DND-41 (cell line): ENCODE results near the gene UBE2A.

Source experiments
- ATAC-seq: fragments of 200-7000 bp; cut with Tn5 transposase; 3 replicates; pipeline ENCODE4 v1.9.1; 2021; ENCODE audit warnings: low read depth; ENCODE audit not compliant: insufficient read depth
- DNase-seq: peaks from one replicate; pipeline ENCODE4 v3.0.0-alpha.2; 2020
- H2AFZ ChIP-seq: 2 replicates; pipeline ENCODE4 v1.6.0; 2012; ENCODE audit warnings: low read depth, low read length
- H3K27ac ChIP-seq: 2 replicates; pipeline ENCODE4 v1.5.1; 2012; ENCODE audit warnings: low read length, inconsistent platforms
- H3K27me3 ChIP-seq: fragments of 200-600 bp; sonication (generic); 2 replicates; pipeline ENCODE4 v1.6.0; 2012; ENCODE audit warnings: low read length, mild to moderate bottlenecking, inconsistent platforms; ENCODE audit not compliant: insufficient read depth, poor library complexity
- H3K36me3 ChIP-seq: 2 replicates; pipeline ENCODE4 v1.5.1; 2012; ENCODE audit warnings: low read length, inconsistent platforms; ENCODE audit not compliant: insufficient read depth
- H3K4me1 ChIP-seq: 2 replicates; pipeline ENCODE4 v1.5.1; 2012; ENCODE audit warnings: mild to moderate bottlenecking, low read length; ENCODE audit not compliant: insufficient read depth
- H3K4me2 ChIP-seq: 2 replicates; pipeline ENCODE4 v1.6.0; 2012; ENCODE audit warnings: mild to moderate bottlenecking, moderate library complexity, low read length, inconsistent platforms; ENCODE audit not compliant: insufficient read depth
- H3K4me3 ChIP-seq, 2 experiments: fragments of 200-600 bp in 1 of 2; shearing (Covaris generic) in 1 of 2; 2 replicates each; pipeline ENCODE4 v1.5.1; 2012 to 2016; ENCODE audit warnings: inconsistent platforms in 2 of 2, low read length in 2 of 2, mild to moderate bottlenecking in 2 of 2, low read depth in 1 of 2, moderate library complexity in 1 of 2
- H3K79me2 ChIP-seq: 2 replicates; pipeline ENCODE4 v1.6.0; 2012; ENCODE audit warnings: low read length, inconsistent platforms; ENCODE audit not compliant: insufficient read depth
- H3K9ac ChIP-seq: 2 replicates; pipeline ENCODE4 v1.6.0; 2012; ENCODE audit warnings: low read depth, mild to moderate bottlenecking, inconsistent platforms, low read length, moderate library complexity
- H3K9me3 ChIP-seq: 2 replicates; pipeline ENCODE4 v1.5.1; 2012; ENCODE audit warnings: low read length, moderate library complexity, mild to moderate bottlenecking, inconsistent platforms; ENCODE audit not compliant: insufficient read depth, severe bottlenecking
- H4K20me1 ChIP-seq: 2 replicates; pipeline ENCODE4 v1.6.0; 2012; ENCODE audit warnings: low read length; ENCODE audit not compliant: insufficient read depth
- EZH2 ChIP-seq: IDR thresholded peaks from 3 replicates; pipeline ENCODE4 v1.6.1; 2012; ENCODE audit warnings: borderline replicate concordance, low read depth, mild to moderate bottlenecking, moderate library complexity, low read length, inconsistent platforms; ENCODE audit not compliant: severe bottlenecking
- TF ChIP-seq, protein P1 (sequence below): IDR thresholded peaks from 2 replicates; pipeline ENCODE4 v1.5.1; 2012; ENCODE audit warnings: borderline replicate concordance, low read length, moderate library complexity, mild to moderate bottlenecking; ENCODE audit not compliant: poor library complexity, severe bottlenecking; ENCODE audit errors: extremely low read depth

UBE2A gene

DNA sequence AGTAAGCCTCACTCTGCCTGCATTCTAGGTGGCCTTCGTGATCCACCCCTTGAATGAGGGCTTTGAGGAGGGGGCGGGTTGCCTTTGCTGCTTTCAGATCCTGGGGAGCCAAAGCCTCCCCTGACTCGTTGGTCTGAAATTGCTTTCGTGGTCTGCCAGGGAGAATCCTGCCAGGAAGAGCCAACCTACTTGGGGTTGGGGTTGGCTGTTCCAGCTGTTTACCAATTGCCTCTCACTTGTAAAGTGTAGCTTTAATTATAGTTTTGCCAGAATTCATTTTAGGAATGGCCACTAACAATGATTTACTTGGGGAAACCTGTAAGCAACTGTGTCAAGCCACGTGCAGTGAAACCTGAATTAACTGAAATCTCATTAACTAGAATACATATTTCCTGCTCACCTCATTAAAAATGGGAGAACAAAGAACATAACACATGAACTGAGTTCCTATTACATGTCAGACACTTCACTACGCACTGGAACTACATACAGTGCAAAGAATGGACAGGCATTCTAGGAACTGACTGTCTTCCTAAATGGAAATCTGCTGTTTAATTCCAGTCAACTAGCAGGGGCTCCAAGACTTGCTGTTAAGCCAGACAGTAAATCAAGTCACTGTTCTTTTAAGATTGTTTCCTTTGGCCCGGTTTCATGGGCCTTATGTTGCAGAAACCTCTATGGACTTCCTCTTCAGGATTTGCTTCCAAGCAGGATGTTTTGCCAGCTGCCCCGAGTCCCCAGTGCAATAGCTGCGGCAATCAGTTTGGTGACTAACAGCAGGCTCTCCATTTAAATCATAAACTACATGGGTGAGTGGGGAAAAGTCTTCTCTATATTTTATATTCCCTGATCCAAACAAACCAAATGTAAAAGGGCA, 48.2 kb downstream of the UBE2A start:
- no peak overlapping the region for H3K9ac ChIP-seq
- ATAC-seq, result no peak
- H3K36me3 ChIP-seq, result peaks cover 67% of the 10 kb centered on the region
- H4K20me1 ChIP-seq, result no peaks in the 10 kb centered on the region
- no peak overlapping the region for H3K4me2 ChIP-seq
- no peaks in the 10 kb centered on the region for H3K9me3 ChIP-seq
- no peak overlapping the region for H3K4me3 ChIP-seq
- H3K79me2 ChIP-seq, result no peaks in the 10 kb centered on the region
- H2AFZ ChIP-seq, result no peak overlapping the region
- TF ChIP-seq, protein P1, sequence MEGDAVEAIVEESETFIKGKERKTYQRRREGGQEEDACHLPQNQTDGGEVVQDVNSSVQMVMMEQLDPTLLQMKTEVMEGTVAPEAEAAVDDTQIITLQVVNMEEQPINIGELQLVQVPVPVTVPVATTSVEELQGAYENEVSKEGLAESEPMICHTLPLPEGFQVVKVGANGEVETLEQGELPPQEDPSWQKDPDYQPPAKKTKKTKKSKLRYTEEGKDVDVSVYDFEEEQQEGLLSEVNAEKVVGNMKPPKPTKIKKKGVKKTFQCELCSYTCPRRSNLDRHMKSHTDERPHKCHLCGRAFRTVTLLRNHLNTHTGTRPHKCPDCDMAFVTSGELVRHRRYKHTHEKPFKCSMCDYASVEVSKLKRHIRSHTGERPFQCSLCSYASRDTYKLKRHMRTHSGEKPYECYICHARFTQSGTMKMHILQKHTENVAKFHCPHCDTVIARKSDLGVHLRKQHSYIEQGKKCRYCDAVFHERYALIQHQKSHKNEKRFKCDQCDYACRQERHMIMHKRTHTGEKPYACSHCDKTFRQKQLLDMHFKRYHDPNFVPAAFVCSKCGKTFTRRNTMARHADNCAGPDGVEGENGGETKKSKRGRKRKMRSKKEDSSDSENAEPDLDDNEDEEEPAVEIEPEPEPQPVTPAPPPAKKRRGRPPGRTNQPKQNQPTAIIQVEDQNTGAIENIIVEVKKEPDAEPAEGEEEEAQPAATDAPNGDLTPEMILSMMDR, result no peak
- TF ChIP-seq EZH2, result no peak
- no peak overlapping the region for H3K27ac ChIP-seq
- H3K4me1 ChIP-seq, result no peaks in the 10 kb centered on the region
- no peaks in the 10 kb centered on the region for H3K27me3 ChIP-seq
- DNase-seq, result no peak

DNA sequence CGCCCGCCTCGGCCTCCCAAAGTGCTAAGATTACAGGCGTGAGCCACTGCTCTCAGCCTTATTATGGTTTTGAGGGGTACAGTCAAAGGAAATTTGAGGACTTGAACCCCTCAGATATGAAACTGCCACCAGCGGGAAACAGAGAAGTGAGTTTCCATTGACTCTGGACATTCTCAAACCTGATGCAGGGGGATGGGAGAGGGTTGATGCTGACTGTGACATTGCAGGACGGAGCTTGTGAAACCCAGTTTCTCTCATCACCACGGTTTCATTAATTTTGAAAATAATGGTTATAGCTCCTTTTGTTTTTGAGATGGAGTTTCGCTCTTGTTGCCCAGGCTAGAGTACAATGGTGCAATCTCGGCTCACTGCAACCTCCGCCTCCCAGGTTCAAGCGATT, 50.1 kb downstream of the UBE2A start:
- H3K27me3 ChIP-seq, result no peaks in the 10 kb centered on the region
- no peak overlapping the region for H3K4me3 ChIP-seq
- H2AFZ ChIP-seq, result no peak overlapping the region
- peaks cover 68% of the 10 kb centered on the region for H3K36me3 ChIP-seq
- TF ChIP-seq, protein P1, result no peak
- no peak for TF ChIP-seq EZH2
- H3K4me2 ChIP-seq, result no peak overlapping the region
- no peak overlapping the region for H3K27ac ChIP-seq
- no peaks in the 10 kb centered on the region for H3K79me2 ChIP-seq
- H3K9ac ChIP-seq, result no peak overlapping the region
- no peak for ATAC-seq
- H4K20me1 ChIP-seq, result no peaks in the 10 kb centered on the region
- no peaks in the 10 kb centered on the region for H3K4me1 ChIP-seq
- DNase-seq, result no peak
- no peaks in the 10 kb centered on the region for H3K9me3 ChIP-seq

DNA sequence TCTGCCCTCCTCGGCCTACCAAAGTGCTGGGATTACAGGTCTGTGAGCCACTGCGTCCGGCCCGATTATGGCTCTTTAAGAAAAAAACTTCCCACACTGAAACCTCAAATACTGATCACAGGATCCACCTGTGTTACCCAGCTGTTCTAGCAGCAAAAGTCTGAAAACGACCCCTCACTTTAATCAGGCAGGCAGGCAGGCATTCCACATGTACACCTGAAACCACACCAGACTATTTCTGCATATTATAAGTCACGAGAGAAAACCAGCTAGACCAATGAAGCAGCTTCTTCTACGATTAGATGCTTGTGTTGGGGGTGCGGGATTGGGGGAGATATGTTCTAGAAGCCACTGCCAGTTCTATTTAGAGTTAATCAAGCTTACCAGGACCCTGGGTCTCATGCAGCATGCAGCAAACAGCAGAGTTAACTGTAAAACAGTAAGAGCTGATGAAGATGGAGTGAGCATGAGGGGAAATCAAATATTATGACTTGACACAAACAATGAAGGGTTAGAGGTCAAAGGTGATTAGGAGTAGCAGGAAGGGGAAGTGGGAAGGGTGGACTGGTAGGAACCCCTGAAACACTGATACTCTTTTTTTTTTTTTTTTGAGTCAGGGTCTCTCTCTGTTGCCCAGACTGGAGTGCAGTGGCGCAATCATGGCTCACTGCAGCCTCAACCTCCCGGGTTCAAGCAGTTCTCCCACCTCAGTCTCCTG, 50.7 kb downstream of the UBE2A start:
- Histone ChIP-seq H3K9ac (no peak overlapping the region), H3K79me2 (no peaks in the 10 kb centered on the region), H3K4me1 (no peaks in the 10 kb centered on the region), H3K27ac (no peak overlapping the region), H4K20me1 (no peaks in the 10 kb centered on the region), H2AFZ (no peak overlapping the region), H3K9me3 (no peaks in the 10 kb centered on the region), H3K36me3 (peaks cover 72% of the 10 kb centered on the region), H3K27me3 (no peaks in the 10 kb centered on the region), H3K4me2 (no peak overlapping the region), H3K4me3 (no peak overlapping the region)
- TF ChIP-seq, protein P1, result no peak
- TF ChIP-seq EZH2, result no peak
- ATAC-seq, result no peak
- DNase-seq, result no peak
